ENCODE measurements around the gene BDH2.

Gene BDH2

DNA sequence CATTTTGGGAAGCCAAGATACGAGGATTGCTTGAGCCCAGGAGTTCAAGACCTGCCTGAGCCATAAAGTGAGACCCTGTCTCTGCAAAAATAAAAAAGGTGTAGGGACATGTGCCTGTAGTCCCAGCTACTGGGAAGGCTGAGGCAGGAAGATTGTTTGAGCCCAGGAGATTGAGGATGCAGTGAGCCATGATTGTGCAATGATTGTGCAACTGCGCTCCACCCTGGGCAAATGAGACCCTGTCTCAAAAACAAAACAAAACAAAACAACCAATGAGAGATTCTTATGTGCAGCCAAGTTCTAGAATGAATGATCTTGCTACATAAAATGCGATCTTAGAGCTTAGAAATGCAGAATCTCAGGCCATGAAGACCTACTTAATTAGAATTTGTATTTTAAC, 45.6 kb downstream of the BDH2 start:
- H3K4me1 ChIP-seq (ENCODE audit: insufficient read depth, low read length, severe bottlenecking) = no peaks in the 10 kb centered on the region
- no peaks in the 10 kb centered on the region for H4K20me1 ChIP-seq (ENCODE audit: insufficient read depth, low read length)
- TF ChIP-seq, protein P1, sequence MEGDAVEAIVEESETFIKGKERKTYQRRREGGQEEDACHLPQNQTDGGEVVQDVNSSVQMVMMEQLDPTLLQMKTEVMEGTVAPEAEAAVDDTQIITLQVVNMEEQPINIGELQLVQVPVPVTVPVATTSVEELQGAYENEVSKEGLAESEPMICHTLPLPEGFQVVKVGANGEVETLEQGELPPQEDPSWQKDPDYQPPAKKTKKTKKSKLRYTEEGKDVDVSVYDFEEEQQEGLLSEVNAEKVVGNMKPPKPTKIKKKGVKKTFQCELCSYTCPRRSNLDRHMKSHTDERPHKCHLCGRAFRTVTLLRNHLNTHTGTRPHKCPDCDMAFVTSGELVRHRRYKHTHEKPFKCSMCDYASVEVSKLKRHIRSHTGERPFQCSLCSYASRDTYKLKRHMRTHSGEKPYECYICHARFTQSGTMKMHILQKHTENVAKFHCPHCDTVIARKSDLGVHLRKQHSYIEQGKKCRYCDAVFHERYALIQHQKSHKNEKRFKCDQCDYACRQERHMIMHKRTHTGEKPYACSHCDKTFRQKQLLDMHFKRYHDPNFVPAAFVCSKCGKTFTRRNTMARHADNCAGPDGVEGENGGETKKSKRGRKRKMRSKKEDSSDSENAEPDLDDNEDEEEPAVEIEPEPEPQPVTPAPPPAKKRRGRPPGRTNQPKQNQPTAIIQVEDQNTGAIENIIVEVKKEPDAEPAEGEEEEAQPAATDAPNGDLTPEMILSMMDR (IDR thresholded peaks at IDR 0.05; ENCODE audit: low read length) = no peak
- TF ChIP-seq EZH2 (IDR thresholded peaks at IDR 0.05; ENCODE audit: borderline replicate concordance, low read length) = no peak
- H3F3A ChIP-seq (ENCODE audit: insufficient read depth, low read length) = no peaks in the 10 kb centered on the region
- no peaks in the 10 kb centered on the region for H3K9me3 ChIP-seq (ENCODE audit: low read length)
- peaks cover 23% of the 10 kb centered on the region for H3K36me3 ChIP-seq (ENCODE audit: insufficient read depth, low read length)
- H3K4me2 ChIP-seq (ENCODE audit: low read length) = no peak overlapping the region
- no peaks in the 10 kb centered on the region for H3K27me3 ChIP-seq (ENCODE audit: insufficient read depth, low read length)
- no peak overlapping the region for H3K9ac ChIP-seq (ENCODE audit: low read length)
- no peaks in the 10 kb centered on the region for H3K79me2 ChIP-seq (ENCODE audit: insufficient read depth, low read length)
- no peak overlapping the region for H3K4me3 ChIP-seq (ENCODE audit: low read depth, low read length, poor library complexity, severe bottlenecking)
- H3K27ac ChIP-seq (ENCODE audit: low read depth, low read length, poor library complexity, severe bottlenecking) = no peak overlapping the region
- no peak overlapping the region for H2AFZ ChIP-seq (ENCODE audit: low read length)
- no peaks in the 10 kb centered on the region for H3K9me2 ChIP-seq (ENCODE audit: low read depth, low read length)

DNA sequence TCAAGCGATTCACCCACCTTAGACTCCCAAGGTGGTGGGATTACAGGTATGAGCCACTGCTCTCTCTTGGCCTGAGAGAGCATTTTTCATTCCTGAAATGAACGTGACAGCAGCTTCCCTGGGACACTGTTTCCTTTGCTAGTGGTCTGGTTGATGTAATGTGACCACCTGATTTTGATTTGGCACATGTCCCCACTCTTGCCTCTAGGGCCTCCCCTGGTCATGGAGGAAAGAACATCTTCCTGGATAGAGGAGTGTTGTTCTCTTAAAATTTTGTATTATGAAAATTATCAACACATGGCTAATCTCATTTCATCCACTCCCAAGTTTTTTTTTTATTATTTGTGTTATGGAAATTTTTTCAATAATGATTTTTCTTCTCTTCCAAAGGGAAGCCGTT, 46.9 kb downstream of the BDH2 start:
- no peak overlapping the region for H2AFZ ChIP-seq (ENCODE audit: low read length)
- H4K20me1 ChIP-seq (ENCODE audit: insufficient read depth, low read length) = no peaks in the 10 kb centered on the region
- no peak overlapping the region for H3K9ac ChIP-seq (ENCODE audit: low read length)
- H3K79me2 ChIP-seq (ENCODE audit: insufficient read depth, low read length) = no peaks in the 10 kb centered on the region
- no peaks in the 10 kb centered on the region for H3K4me1 ChIP-seq (ENCODE audit: insufficient read depth, low read length, severe bottlenecking)
- TF ChIP-seq, protein P1 (IDR thresholded peaks at IDR 0.05; ENCODE audit: low read length) = no peak
- TF ChIP-seq EZH2 (IDR thresholded peaks at IDR 0.05; ENCODE audit: borderline replicate concordance, low read length) = no peak
- peaks cover 35% of the 10 kb centered on the region for H3K36me3 ChIP-seq (ENCODE audit: insufficient read depth, low read length)
- no peak overlapping the region for H3K27ac ChIP-seq (ENCODE audit: low read depth, low read length, poor library complexity, severe bottlenecking)
- no peaks in the 10 kb centered on the region for H3K9me3 ChIP-seq (ENCODE audit: low read length)
- no peaks in the 10 kb centered on the region for H3K27me3 ChIP-seq (ENCODE audit: insufficient read depth, low read length)
- H3K4me3 ChIP-seq (ENCODE audit: low read depth, low read length, poor library complexity, severe bottlenecking) = no peak overlapping the region
- H3F3A ChIP-seq (ENCODE audit: insufficient read depth, low read length) = no peaks in the 10 kb centered on the region
- no peak overlapping the region for H3K4me2 ChIP-seq (ENCODE audit: low read length)
- no peaks in the 10 kb centered on the region for H3K9me2 ChIP-seq (ENCODE audit: low read depth, low read length)

DNA sequence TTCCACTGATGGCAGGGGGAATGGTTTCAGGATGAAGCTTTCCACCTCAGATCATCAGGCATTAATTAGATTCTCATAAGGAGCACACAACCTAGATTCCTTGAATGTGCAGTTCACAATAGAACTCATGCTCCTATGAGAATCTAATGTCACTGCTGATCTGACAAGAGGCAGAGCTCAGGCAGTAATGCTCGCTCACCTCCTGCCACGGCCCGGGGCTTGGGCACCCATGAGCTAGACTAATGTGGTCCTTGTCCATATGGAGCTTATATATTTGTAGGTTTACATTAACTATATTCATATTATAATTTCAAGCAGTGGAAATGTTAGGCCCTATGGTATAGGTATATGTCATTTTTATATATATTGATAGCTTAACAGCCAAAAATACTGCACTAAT, 47.5 kb downstream of the BDH2 start:
- Histone ChIP-seq H4K20me1 (ENCODE audit: insufficient read depth, low read length) (no peaks in the 10 kb centered on the region), H3K4me3 (ENCODE audit: low read depth, low read length, poor library complexity, severe bottlenecking) (no peak overlapping the region), H3F3A (ENCODE audit: insufficient read depth, low read length) (no peaks in the 10 kb centered on the region), H3K4me2 (ENCODE audit: low read length) (no peak overlapping the region), H3K9me3 (ENCODE audit: low read length) (no peaks in the 10 kb centered on the region), H3K27me3 (ENCODE audit: insufficient read depth, low read length) (no peaks in the 10 kb centered on the region), H3K27ac (ENCODE audit: low read depth, low read length, poor library complexity, severe bottlenecking) (no peak overlapping the region), H3K9me2 (ENCODE audit: low read depth, low read length) (no peaks in the 10 kb centered on the region), H3K4me1 (ENCODE audit: insufficient read depth, low read length, severe bottlenecking) (no peaks in the 10 kb centered on the region), H2AFZ (ENCODE audit: low read length) (no peak overlapping the region), H3K36me3 (ENCODE audit: insufficient read depth, low read length) (peaks cover 34% of the 10 kb centered on the region), H3K9ac (ENCODE audit: low read length) (no peak overlapping the region), H3K79me2 (ENCODE audit: insufficient read depth, low read length) (no peaks in the 10 kb centered on the region)
- TF ChIP-seq EZH2 (IDR thresholded peaks at IDR 0.05; ENCODE audit: borderline replicate concordance, low read length) = no peak
- TF ChIP-seq, protein P1 (IDR thresholded peaks at IDR 0.05; ENCODE audit: low read length) = no peak
